K562 (cell line): ENCODE measurements around the gene GRIK3. TPM values are rescaled to one million over a fixed set of nuclear protein-coding genes. Genes with fewer than 3 reads are reported as not detected.

Experiments used
- AFF1 ChIP-seq, 2 experiments: fragments of 450-650 bp; IDR thresholded peaks; 2 replicates each; pipeline ENCODE4 v1.6.1; 2018; ENCODE audit warnings: mild to moderate bottlenecking in 2 of 2, low read depth in 1 of 2; ENCODE audit not compliant: partially characterized antibody in 2 of 2
- ATF4 ChIP-seq: fragments of 450-650 bp; formaldehyde crosslinking; IDR thresholded peaks from 2 replicates; pipeline ENCODE4 v1.4.0; 2022; ENCODE audit warnings: mild to moderate bottlenecking, moderate library complexity
- ATF7 ChIP-seq: fragments of 450-650 bp; IDR thresholded peaks from 2 replicates; pipeline ENCODE4 v1.7.1; 2014; ENCODE audit warnings: mild to moderate bottlenecking, moderate library complexity
- CEBPG ChIP-seq, 3 experiments: fragments of 200-800 bp in 1 of 3; sonication (Bioruptor generic) in 1 of 3; sonication (generic) in 1 of 3; formaldehyde crosslinking in 1 of 3; IDR thresholded peaks in 2 of 3; conservative IDR thresholded peaks in 1 of 3; 2 replicates each; pipeline versions ENCODE4 v1.6.1 to v1.8.0; 2016 to 2022; ENCODE audit warnings: missing compliant biosample characterization in 2 of 3, missing genetic modification characterization in 2 of 3, mild to moderate bottlenecking in 1 of 3, missing genetic modification reagents in 1 of 3
- COPS2 ChIP-seq: fragments of 450-650 bp; conservative IDR thresholded peaks from 2 replicates; pipeline ENCODE4 v1.6.1; 2016; ENCODE audit warnings: mild to moderate bottlenecking, moderate library complexity
- EHMT2 ChIP-seq: fragments of 450-650 bp; IDR thresholded peaks from 2 replicates; pipeline ENCODE4 v1.6.1; 2018; ENCODE audit warnings: antibody characterized with exemption
- FOXJ3 ChIP-seq: sonication (generic); formaldehyde crosslinking; IDR thresholded peaks from 2 replicates; pipeline ENCODE4 v1.4.0; 2020; ENCODE audit warnings: mild to moderate bottlenecking, missing genetic modification reagents
- NFRKB ChIP-seq: fragments of 450-650 bp; IDR thresholded peaks from 2 replicates; pipeline ENCODE4 v1.6.1; 2016; ENCODE audit warnings: low read depth
- NFXL1 ChIP-seq: fragments of 450-650 bp; formaldehyde crosslinking; IDR thresholded peaks from 2 replicates; pipeline ENCODE4 v1.4.0; 2021; ENCODE audit warnings: mild to moderate bottlenecking
- PHF20 ChIP-seq: fragments of 450-650 bp; IDR thresholded peaks from 2 replicates; pipeline ENCODE4 v1.6.1; 2018; ENCODE audit not compliant: partially characterized antibody
- TRIM24 ChIP-seq, 2 experiments: fragments of 450-650 bp; IDR thresholded peaks; 2 replicates each; pipeline ENCODE4 v1.6.1; 2016
- ZC3H8 ChIP-seq: fragments of 450-650 bp; IDR thresholded peaks from 2 replicates; pipeline ENCODE4 v1.6.1; 2017
- ZNF175 ChIP-seq: fragments of 200-800 bp; sonication (Bioruptor generic); IDR thresholded peaks from 2 replicates; pipeline ENCODE4 v1.6.1; 2016; ENCODE audit warnings: low read depth, mild to moderate bottlenecking, missing genetic modification characterization, missing compliant biosample characterization
- ZNF282 ChIP-seq: sonication (generic); formaldehyde crosslinking; IDR thresholded peaks from 2 replicates; pipeline ENCODE4 v1.8.1; 2023; ENCODE audit warnings: missing genetic modification reagents
- polyA plus RNA-seq, 8 experiments: library from polyadenylated mRNA; depleted of rRNA in 4 of 8; stranded (reverse) in 5 of 8; unstranded in 3 of 8; fragments of >200 nt; fragmentation: Nextera tagmentation in 2 of 8; fragmentation: Illumina TruSeq in 1 of 8; extraction: Ambion mirVana in 2 of 8; extraction: Trizol in 1 of 8; gene quantifications; 2 replicates each; pipeline versions ENCODE4 v1.2.1 to v1.2.3, GENCODE V29; 2011 to 2014; ENCODE audit warnings: inconsistent platforms in 1 of 8, missing spikeins in 1 of 8
- total RNA-seq, 7 experiments: library from RNA; depleted of rRNA in 6 of 7; stranded (reverse); fragments of >200 nt in 6 of 7; fragmentation: Illumina TruSeq in 2 of 7; extraction: Trizol in 2 of 7; gene quantifications; 2 replicates each; pipeline versions ENCODE4 v1.2.1 to v1.2.3, GENCODE V29; 2011 to 2021; ENCODE audit warnings: low replicate concordance in 1 of 7

GRIK3 gene
- total and polyA plus RNA-seq, 9 of the 15 experiments (the other 6 are each of a cell fraction or from before 2014, with no cell fraction given), result not detected

- TF ChIP-seq AFF1 (IDR thresholded peaks at IDR 0.05; ENCODE audit: low read depth in 1 of 2, partially characterized antibody in 2 of 2), result no peak
- TF ChIP-seq ZNF282 (CRISPR knock-in tag), result no peak
- peak; percentile 53; the same call in 1 of the 2 replicates for TF ChIP-seq CEBPG (CRISPR knock-in tag; IDR thresholded peaks at IDR 0.05)
- peak; percentile 76 to 81 for TF ChIP-seq CEBPG (tag; conservative IDR thresholded peaks at IDR 0.05 in 1 of 2, IDR thresholded peaks at IDR 0.05 in 1 of 2)
- no peak for TF ChIP-seq FOXJ3 (CRISPR knock-in tag)
- no peak for TF ChIP-seq NFXL1 (CRISPR knock-in tag)
- TF ChIP-seq ATF4, result 0 out of 2 replicates have a peak, but pooled peaks have one; percentile 64
- peak; percentile 83 to 90; a peak in 2 of 4 replicates for TF ChIP-seq TRIM24 (IDR thresholded peaks at IDR 0.05)
- 0 out of 2 replicates have a peak, but pooled peaks have one; percentile 53 for TF ChIP-seq ZNF175 (CRISPR knock-in tag)
- TF ChIP-seq NFRKB, result no peak
- no peak for TF ChIP-seq ZC3H8
- TF ChIP-seq EHMT2, result no peak
- no peak for TF ChIP-seq PHF20
- TF ChIP-seq ATF7, result 0 out of 2 replicates have a peak, but pooled peaks have one; percentile 22
- TF ChIP-seq COPS2, result no peak
- TF ChIP-seq, all 486 proteins: peak for 7
These were observed 260.3 kb downstream of the GRIK3 start (continued) for GRCh38 chr1:36773827-36774541.
